GM12865 (cell line): ENCODE results near the gene ACOXL.
A peak's percentile ranks its signal among the peaks of the same experiment; 100 is the strongest.

ENCODE experiments used
- DNase-seq: peaks from one replicate; pipeline ENCODE4 v3.0.0; 2010; ENCODE audit warnings: low read depth
- H3K4me3 ChIP-seq: 2 replicates; pipeline ENCODE4 v1.5.1; 2011; ENCODE audit warnings: mild to moderate bottlenecking, low read depth, low read length, control low read depth
- TF ChIP-seq, protein P1 (sequence below): IDR thresholded peaks from 2 replicates; pipeline ENCODE4 v1.5.1; 2011; ENCODE audit warnings: low read length, control low read depth, low read depth, inconsistent platforms; ENCODE audit not compliant: insufficient read depth; ENCODE audit errors: missing control alignments

ACOXL gene

GRCh38 chr2:111032721-111033429 lies 300.5 kb downstream of the ACOXL start:
- H3K4me3 ChIP-seq, result no peak overlapping the region
- DNase-seq, result peak; percentile 28
- TF ChIP-seq, protein P1, sequence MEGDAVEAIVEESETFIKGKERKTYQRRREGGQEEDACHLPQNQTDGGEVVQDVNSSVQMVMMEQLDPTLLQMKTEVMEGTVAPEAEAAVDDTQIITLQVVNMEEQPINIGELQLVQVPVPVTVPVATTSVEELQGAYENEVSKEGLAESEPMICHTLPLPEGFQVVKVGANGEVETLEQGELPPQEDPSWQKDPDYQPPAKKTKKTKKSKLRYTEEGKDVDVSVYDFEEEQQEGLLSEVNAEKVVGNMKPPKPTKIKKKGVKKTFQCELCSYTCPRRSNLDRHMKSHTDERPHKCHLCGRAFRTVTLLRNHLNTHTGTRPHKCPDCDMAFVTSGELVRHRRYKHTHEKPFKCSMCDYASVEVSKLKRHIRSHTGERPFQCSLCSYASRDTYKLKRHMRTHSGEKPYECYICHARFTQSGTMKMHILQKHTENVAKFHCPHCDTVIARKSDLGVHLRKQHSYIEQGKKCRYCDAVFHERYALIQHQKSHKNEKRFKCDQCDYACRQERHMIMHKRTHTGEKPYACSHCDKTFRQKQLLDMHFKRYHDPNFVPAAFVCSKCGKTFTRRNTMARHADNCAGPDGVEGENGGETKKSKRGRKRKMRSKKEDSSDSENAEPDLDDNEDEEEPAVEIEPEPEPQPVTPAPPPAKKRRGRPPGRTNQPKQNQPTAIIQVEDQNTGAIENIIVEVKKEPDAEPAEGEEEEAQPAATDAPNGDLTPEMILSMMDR, result no peak

GRCh38 chr2:111034146-111034545 lies 301.8 kb downstream of the ACOXL start:
- H3K4me3 ChIP-seq, result no peak overlapping the region
- TF ChIP-seq, protein P1, result no peak
- no peak for DNase-seq

DNA sequence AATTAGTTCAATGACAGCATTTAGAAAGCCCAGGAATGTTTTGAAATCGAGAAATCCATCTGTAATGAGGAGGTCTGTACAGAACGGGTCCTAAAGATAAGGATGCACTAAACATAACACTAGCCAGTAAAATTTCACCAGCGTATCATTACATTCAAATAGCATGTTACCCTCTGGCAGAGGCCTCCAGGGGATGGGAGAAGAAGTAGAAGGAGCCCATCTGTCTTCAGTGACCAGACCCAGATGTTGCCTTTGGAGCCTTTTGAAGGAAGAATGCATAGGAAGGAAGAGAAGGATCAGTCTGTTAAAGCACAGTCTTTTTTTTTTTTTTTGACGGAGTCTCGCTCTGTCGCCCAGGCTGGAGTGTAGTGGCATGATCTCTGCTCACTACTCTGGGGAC lies 302.2 kb downstream of the ACOXL start:
- no peak overlapping the region for H3K4me3 ChIP-seq
- no peak for DNase-seq
- TF ChIP-seq, protein P1, result no peak

DNA sequence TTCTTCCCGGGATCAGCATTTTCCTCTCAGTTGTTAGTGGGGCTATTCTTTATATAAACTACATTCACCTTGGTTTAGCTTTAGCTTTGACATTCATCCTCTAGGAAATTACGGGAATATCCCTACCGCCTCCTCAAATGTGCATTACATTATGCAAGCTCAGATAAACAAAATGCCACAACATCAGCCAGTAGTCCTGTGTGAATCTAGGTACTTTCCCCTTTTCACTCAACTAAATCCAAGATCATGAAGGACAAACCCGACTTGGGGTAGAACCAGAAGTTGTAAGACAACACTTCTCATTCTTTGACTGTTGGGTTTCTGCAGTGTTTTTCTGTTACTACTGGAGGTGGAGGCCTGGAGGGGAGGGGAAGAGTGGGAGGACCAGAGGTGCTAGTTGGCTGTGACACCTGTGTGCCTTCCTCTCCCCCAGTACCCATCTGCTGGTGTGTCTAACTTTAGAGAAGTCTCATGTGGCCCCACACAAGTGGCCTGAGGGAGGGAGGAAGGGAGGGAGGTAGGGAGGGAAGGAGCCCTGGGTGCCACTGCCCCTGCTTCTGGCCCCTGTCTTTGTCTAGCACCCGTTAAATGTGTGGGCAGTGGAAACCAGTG lies 303.6 kb downstream of the ACOXL start:
- no peak overlapping the region for H3K4me3 ChIP-seq
- TF ChIP-seq, protein P1, result no peak
- DNase-seq, result peak; percentile 56

- TF ChIP-seq, protein P1, result no peak
- peak; percentile 43 for DNase-seq
- H3K4me3 ChIP-seq, result no peak overlapping the region
Measured at GRCh38 chr2:111037128-111037527, 304.8 kb downstream of the ACOXL start.

- no peak for DNase-seq
- TF ChIP-seq, protein P1, result no peak
- H3K4me3 ChIP-seq, result no peak overlapping the region
Measured at GRCh38 chr2:111039628-111040383, 307.4 kb downstream of the ACOXL start.
